ENCODE measurements around the gene TTC12.

DNA sequence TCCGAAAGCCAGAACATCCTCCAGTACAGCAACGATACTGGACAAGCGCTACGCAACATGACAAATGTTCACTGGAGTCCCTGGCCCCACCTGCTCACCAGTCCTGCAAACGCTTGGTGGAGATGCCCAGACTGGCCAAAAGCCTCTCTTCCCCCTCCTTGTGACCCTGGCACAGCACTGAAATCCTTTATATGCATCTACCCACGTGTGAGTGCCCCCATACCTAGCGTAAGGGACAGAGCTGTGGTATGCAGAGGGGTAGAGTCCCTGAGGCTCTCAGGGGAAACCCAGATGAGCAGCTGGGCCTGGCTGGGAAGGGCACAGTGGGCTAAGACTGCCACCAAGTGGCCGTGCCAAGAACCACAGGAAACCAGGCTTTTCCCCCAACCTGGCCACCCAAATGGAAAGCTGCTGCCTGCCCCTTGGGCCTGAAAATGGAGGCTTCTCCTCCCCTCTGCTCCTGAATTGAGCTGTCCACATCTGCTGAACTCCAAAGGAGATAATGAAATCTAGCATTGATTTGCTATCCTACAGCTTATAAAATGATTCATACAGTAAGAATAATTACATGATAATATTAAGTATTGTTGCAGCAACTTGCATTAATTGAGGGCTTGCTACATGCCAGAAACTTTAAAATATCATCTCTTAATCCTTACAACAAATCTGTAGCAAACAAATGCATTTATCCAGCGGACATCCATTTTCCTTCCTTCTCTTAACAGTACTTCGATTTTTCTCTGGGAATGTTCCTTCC lies 24.8 kb upstream of the TTC12 start:
- TF ChIP-seq GATA2 (IDR thresholded peaks at IDR 0.05; ENCODE audit: low read depth, low read length), result no peak
- no peak for TF ChIP-seq GATA3 (IDR thresholded peaks at IDR 0.05; ENCODE audit: low read depth, low read length)

Data from SH-SY5Y (cell line).